Central memory CD4-positive, alpha-beta T cell (primary cell): ENCODE results near the gene HDAC5.
A peak's percentile ranks its signal among the peaks of the same experiment; 100 is the strongest.
"Not testable (repeated sequence)": the region's sequence is repeated elsewhere in the genome, so short reads cannot be mapped to it uniquely, and the experiment has no call there.

Experiments
- DNase-seq: peaks from one replicate; pipeline ENCODE4 v3.0.0; 2022

HDAC5 gene

GRCh38 chr17:44066204-44066930 is 57.1 kb downstream of the HDAC5 start, which contains the start of gene LSM12:
Gene LSM12 (minus strand): TSS chr17:44066671. CDS start chr17:44066587, 84 bp downstream.
- peak; percentile 88 for DNase-seq

- DNase-seq = peak; percentile 12
Measured at GRCh38 chr17:44065668-44066203, 57.7 kb downstream of the HDAC5 start.

- no peak for DNase-seq
Measured at GRCh38 chr17:44063704-44064639, 59.5 kb downstream of the HDAC5 start.

GRCh38 chr17:44062871-44063270 is 60.6 kb downstream of the HDAC5 start:
- no peak for DNase-seq

- DNase-seq = no peak
Measured at GRCh38 chr17:44061446-44061845, 62.0 kb downstream of the HDAC5 start.

- no peak for DNase-seq
Measured at GRCh38 chr17:44059101-44059892, 64.1 kb downstream of the HDAC5 start.

GRCh38 chr17:44053125-44053872 is 70.1 kb downstream of the HDAC5 start:
- no peak for DNase-seq

GRCh38 chr17:44049294-44050060 is 74.0 kb downstream of the HDAC5 start:
- DNase-seq = no peak

GRCh38 chr17:44046893-44047292 is 76.5 kb downstream of the HDAC5 start:
- DNase-seq = not testable (repeated sequence)

GRCh38 chr17:44045486-44045885 is 78.0 kb downstream of the HDAC5 start:
- no peak for DNase-seq

- no peak for DNase-seq
Measured at GRCh38 chr17:44044071-44044470, 79.4 kb downstream of the HDAC5 start.

GRCh38 chr17:44043272-44043696 is 80.2 kb downstream of the HDAC5 start:
- DNase-seq = no peak

GRCh38 chr17:44039829-44040635 is 83.4 kb downstream of the HDAC5 start:
- no peak for DNase-seq

GRCh38 chr17:44038604-44039011 is 84.8 kb downstream of the HDAC5 start:
- DNase-seq = no peak

- DNase-seq = no peak
Measured at GRCh38 chr17:44037471-44037870, 86.0 kb downstream of the HDAC5 start.

- DNase-seq = not testable (repeated sequence)
Measured at GRCh38 chr17:44034688-44035087, 88.8 kb downstream of the HDAC5 start.

GRCh38 chr17:44033861-44034408 is 89.5 kb downstream of the HDAC5 start:
- DNase-seq = no peak

- DNase-seq = no peak
Measured at GRCh38 chr17:44030482-44030881, 93.0 kb downstream of the HDAC5 start.

GRCh38 chr17:44029736-44030135 is 93.7 kb downstream of the HDAC5 start:
- no peak for DNase-seq
